ENCODE results near the gene MYH9.
A peak's percentile ranks its signal among the peaks of the same experiment; 100 is the strongest.

Gene MYH9

DNA sequence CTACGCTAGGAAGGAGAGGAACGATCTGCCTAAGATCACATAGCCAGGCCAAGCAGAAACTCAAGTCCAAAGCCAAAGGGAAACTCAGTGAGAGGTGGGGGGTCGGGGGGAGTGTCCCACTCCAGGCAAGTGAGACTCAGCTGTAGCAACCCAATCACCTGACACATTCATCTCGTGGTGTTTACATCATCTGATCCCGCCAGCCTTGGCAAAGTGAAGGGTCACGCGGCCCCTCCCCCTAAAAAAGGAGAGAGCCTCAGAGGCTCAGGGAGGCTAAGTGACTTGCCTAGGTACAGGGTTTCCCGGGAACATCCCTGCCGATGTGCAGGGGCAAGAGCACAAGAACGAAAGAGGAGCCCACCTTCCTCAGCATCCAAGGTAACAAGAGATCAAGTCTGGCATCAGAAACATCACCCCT is 21.5 kb downstream of the MYH9 start:
- Histone ChIP-seq H3K9me3 (ENCODE audit: severe bottlenecking) (no peaks in the 10 kb centered on the region), H3K36me3 (peaks cover 4% of the 10 kb centered on the region), H3K27ac (no peak overlapping the region), H3K4me3 (ENCODE audit: low read depth, low read length) (no peak overlapping the region), H3K27me3 (ENCODE audit: insufficient read depth, low read depth, severe bottlenecking) (no peaks in the 10 kb centered on the region)
- no peak for DNase-seq
- TF ChIP-seq, protein P1, sequence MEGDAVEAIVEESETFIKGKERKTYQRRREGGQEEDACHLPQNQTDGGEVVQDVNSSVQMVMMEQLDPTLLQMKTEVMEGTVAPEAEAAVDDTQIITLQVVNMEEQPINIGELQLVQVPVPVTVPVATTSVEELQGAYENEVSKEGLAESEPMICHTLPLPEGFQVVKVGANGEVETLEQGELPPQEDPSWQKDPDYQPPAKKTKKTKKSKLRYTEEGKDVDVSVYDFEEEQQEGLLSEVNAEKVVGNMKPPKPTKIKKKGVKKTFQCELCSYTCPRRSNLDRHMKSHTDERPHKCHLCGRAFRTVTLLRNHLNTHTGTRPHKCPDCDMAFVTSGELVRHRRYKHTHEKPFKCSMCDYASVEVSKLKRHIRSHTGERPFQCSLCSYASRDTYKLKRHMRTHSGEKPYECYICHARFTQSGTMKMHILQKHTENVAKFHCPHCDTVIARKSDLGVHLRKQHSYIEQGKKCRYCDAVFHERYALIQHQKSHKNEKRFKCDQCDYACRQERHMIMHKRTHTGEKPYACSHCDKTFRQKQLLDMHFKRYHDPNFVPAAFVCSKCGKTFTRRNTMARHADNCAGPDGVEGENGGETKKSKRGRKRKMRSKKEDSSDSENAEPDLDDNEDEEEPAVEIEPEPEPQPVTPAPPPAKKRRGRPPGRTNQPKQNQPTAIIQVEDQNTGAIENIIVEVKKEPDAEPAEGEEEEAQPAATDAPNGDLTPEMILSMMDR (IDR thresholded peaks at IDR 0.05; ENCODE audit: low read depth, low read length): no peak

DNA sequence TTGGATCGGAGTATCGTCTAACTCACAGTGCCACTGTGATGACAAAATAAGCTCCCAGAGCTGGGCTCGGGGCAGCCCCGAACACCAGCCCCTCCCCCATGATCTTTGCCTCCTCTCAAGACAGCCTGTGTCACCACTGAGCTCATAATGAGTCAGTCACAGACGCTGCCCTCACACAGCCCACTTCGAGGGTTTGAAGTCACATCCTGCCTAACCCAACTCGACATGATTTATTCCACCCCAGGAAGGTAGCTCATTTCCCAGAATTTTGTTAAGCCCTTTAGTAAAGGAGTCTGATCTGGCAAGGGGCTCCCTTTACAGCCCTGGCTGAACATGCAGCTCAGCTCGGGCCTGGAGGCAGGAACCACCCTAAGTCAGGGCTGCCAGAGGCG is 22.8 kb downstream of the MYH9 start:
- no peaks in the 10 kb centered on the region for H3K9me3 ChIP-seq (ENCODE audit: severe bottlenecking)
- H3K36me3 ChIP-seq: peaks cover 4% of the 10 kb centered on the region
- no peaks in the 10 kb centered on the region for H3K27me3 ChIP-seq (ENCODE audit: insufficient read depth, low read depth, severe bottlenecking)
- peak; percentile 65 for DNase-seq
- TF ChIP-seq, protein P1 (IDR thresholded peaks at IDR 0.05; ENCODE audit: low read depth, low read length): no peak
- no peak overlapping the region for H3K4me3 ChIP-seq (ENCODE audit: low read depth, low read length)
- H3K27ac ChIP-seq: 0 out of 2 replicates have a peak overlapping the region, but pooled peaks have one; percentile 34

DNA sequence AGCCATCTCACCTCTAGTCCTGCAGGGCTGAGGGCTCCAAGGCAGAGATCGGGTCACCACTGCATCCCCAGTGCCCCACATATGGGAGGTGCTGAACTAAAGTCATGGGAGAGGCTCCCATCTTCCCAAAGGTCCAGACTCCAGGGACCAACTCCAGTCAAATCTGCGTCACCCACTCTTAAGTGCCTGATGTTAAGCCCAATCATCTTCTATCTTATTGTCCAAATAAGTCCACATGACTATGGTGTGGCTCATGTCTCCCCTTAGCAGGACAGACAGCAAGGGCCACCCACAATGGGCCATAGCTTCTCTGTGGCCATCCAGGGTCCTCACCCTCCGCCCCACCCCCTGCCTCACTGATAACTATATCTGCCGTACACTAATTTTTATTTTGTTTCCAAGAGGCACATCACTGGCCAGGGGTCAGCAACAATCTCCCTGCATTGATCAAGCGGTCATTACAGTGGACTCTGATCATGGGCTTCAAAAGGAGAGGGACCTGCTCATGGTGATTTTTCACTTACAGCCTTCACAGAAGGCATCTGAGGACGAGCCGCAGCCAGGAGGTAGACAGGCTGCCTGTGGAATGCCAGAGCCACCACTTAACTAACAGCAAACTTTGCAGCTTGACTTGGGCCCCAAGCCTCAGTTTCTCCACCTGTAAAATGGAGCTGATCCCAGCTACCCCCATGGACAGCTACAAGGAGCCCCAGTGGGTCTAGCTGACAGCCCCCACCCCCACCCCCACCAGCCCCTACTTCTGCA is 23.3 kb downstream of the MYH9 start:
- DNase-seq: no peak
- Histone ChIP-seq H3K27ac (no peak overlapping the region), H3K9me3 (ENCODE audit: severe bottlenecking) (no peaks in the 10 kb centered on the region), H3K4me3 (ENCODE audit: low read depth, low read length) (no peak overlapping the region), H3K36me3 (peaks cover 4% of the 10 kb centered on the region), H3K27me3 (ENCODE audit: insufficient read depth, low read depth, severe bottlenecking) (no peaks in the 10 kb centered on the region)
- TF ChIP-seq, protein P1 (IDR thresholded peaks at IDR 0.05; ENCODE audit: low read depth, low read length): no peak

DNA sequence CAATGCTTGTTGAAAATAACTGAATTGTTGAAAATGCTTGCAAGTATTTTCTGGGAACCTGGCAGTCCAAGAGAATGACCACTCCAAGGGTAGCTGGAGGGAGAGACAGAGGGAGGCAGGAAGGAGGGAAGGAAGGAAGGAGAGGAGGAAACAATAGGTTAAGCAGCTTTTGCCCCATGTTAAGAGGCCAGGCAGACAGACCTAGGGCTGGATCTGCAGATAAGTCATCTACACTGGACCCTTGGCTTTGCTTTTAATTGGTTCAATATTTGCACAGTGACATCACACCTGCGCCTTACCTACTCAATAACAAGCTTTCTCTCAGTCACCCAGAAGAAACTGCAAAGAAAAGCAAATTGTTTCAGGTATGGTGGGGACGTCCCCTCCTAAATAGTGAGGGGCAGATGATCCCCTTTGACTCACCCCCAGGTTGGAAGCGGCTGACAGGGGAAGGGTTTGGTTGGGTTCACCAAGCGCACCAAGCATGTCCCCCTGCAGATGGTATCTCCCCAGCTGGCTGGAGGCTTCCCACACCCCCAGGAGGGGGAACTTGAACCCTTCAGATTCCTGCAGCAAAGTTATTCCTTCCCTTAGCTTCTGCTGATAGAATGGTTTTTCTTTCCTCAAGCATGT is 24.3 kb downstream of the MYH9 start:
- no peak for DNase-seq
- no peaks in the 10 kb centered on the region; the same call in 1 of the 2 replicates for H3K36me3 ChIP-seq
- H3K4me3 ChIP-seq (ENCODE audit: low read depth, low read length): no peak overlapping the region
- no peak overlapping the region for H3K27ac ChIP-seq
- TF ChIP-seq, protein P1 (IDR thresholded peaks at IDR 0.05; ENCODE audit: low read depth, low read length): no peak
- no peaks in the 10 kb centered on the region for H3K9me3 ChIP-seq (ENCODE audit: severe bottlenecking)
- no peaks in the 10 kb centered on the region for H3K27me3 ChIP-seq (ENCODE audit: insufficient read depth, low read depth, severe bottlenecking)

DNA sequence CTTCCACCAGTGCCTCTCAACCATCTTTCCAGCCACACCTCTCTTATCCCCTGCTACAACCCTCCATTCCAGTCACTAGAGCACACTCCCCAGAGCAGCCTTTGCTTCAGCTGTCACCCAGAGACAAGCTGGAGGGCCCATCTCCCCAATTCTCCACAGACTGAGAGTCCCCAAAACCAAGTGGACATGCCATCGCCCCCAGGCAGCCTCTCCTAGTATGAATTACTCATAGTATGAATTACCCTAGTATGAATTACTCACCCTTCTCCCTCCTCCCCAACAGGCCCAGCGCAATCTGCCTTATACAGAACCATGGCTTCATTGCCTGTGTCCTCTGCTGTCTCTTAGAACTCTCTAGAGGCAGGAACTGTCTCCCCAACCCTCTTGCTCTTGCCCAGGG is 24.8 kb downstream of the MYH9 start:
- no peaks in the 10 kb centered on the region for H3K27me3 ChIP-seq (ENCODE audit: insufficient read depth, low read depth, severe bottlenecking)
- H3K4me3 ChIP-seq (ENCODE audit: low read depth, low read length): no peak overlapping the region
- no peaks in the 10 kb centered on the region; the same call in 1 of the 2 replicates for H3K36me3 ChIP-seq
- no peak for DNase-seq
- H3K9me3 ChIP-seq (ENCODE audit: severe bottlenecking): no peaks in the 10 kb centered on the region
- H3K27ac ChIP-seq: no peak overlapping the region
- TF ChIP-seq, protein P1 (IDR thresholded peaks at IDR 0.05; ENCODE audit: low read depth, low read length): no peak

Measured in WERI-Rb-1 (cell line).